Ishikawa (cell line): Measurements from ENCODE around the gene FRMPD4.

Source experiments
- EGR1 ChIP-seq: IDR thresholded peaks from 2 replicates; pipeline ENCODE4 v1.6.1; 2012
- EP300 ChIP-seq: IDR thresholded peaks from 2 replicates; pipeline ENCODE4 v1.6.1; 2012; ENCODE audit warnings: borderline replicate concordance
- FOXM1 ChIP-seq: IDR thresholded peaks from 2 replicates; pipeline ENCODE4 v1.6.1; 2012; ENCODE audit warnings: low read depth, borderline replicate concordance
- RAD21 ChIP-seq: IDR thresholded peaks from 2 replicates; pipeline ENCODE4 v1.6.1; 2012; ENCODE audit warnings: low read depth
- TAF1 ChIP-seq: IDR thresholded peaks from 2 replicates; pipeline ENCODE4 v1.6.1; 2012; ENCODE audit warnings: low read depth, mild to moderate bottlenecking
- YY1 ChIP-seq: IDR thresholded peaks from 2 replicates; pipeline ENCODE4 v1.6.1; 2012; ENCODE audit warnings: low read depth
- TF ChIP-seq, protein P1 (sequence below): IDR thresholded peaks from 2 replicates; pipeline ENCODE4 v1.6.1; 2012; ENCODE audit warnings: low read depth, mild to moderate bottlenecking

DNA sequence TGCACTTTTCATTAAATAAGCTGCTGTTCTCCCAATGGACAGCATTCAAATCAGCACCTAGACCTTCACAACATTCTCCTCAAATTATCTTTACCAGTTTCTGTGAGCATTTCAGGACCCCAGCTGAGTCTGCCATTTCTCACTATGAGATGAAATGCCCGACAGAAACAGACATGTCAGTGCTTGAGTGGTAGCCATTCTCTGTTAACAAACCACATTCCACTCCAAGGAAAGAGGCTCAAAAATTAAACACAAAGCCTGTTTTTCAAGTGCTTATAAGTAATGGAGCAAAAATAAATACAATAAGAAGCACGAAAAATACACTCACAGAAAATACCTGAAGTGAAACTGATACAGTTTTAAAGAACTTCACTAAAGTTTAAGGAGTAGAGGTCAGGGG lies 332.8 kb downstream of the FRMPD4 start:
- TF ChIP-seq TAF1, result no peak
- no peak for TF ChIP-seq EP300
- no peak for TF ChIP-seq EGR1
- no peak for TF ChIP-seq FOXM1
- no peak for TF ChIP-seq YY1
- TF ChIP-seq RAD21, result no peak
- TF ChIP-seq, protein P1, sequence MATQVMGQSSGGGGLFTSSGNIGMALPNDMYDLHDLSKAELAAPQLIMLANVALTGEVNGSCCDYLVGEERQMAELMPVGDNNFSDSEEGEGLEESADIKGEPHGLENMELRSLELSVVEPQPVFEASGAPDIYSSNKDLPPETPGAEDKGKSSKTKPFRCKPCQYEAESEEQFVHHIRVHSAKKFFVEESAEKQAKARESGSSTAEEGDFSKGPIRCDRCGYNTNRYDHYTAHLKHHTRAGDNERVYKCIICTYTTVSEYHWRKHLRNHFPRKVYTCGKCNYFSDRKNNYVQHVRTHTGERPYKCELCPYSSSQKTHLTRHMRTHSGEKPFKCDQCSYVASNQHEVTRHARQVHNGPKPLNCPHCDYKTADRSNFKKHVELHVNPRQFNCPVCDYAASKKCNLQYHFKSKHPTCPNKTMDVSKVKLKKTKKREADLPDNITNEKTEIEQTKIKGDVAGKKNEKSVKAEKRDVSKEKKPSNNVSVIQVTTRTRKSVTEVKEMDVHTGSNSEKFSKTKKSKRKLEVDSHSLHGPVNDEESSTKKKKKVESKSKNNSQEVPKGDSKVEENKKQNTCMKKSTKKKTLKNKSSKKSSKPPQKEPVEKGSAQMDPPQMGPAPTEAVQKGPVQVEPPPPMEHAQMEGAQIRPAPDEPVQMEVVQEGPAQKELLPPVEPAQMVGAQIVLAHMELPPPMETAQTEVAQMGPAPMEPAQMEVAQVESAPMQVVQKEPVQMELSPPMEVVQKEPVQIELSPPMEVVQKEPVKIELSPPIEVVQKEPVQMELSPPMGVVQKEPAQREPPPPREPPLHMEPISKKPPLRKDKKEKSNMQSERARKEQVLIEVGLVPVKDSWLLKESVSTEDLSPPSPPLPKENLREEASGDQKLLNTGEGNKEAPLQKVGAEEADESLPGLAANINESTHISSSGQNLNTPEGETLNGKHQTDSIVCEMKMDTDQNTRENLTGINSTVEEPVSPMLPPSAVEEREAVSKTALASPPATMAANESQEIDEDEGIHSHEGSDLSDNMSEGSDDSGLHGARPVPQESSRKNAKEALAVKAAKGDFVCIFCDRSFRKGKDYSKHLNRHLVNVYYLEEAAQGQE, result no peak
